Endothelial cell (in vitro differentiated cells): ENCODE measurements around the gene PDLIM3. TPM values are rescaled to one million over a fixed set of nuclear protein-coding genes. Genes with fewer than 3 reads are reported as not detected.
"Not testable (repeated sequence)": the region's sequence is repeated elsewhere in the genome, so short reads cannot be mapped to it uniquely, and the experiment has no call there.

Experiments used
- DNase-seq: peaks from one replicate; pipeline ENCODE4 v3.0.0; 2021; ENCODE audit warnings: low spot score
- H3K27ac Mint-ChIP-seq: one replicate; pipeline ENCODE4 v1.8.0; 2021; ENCODE audit warnings: mixed read lengths, inconsistent platforms; ENCODE audit not compliant: unreplicated experiment
- H3K27me3 Mint-ChIP-seq: one replicate; pipeline ENCODE4 v1.8.0; 2021; ENCODE audit warnings: mild to moderate bottlenecking, moderate library complexity, mixed read lengths, inconsistent platforms; ENCODE audit not compliant: unreplicated experiment
- H3K36me3 Mint-ChIP-seq: one replicate; pipeline ENCODE4 v1.8.0; 2021; ENCODE audit warnings: mild to moderate bottlenecking, low read depth, mixed read lengths, inconsistent platforms; ENCODE audit not compliant: unreplicated experiment
- H3K4me1 Mint-ChIP-seq: one replicate; pipeline ENCODE4 v1.8.0; 2021; ENCODE audit warnings: mild to moderate bottlenecking, mixed read lengths, inconsistent platforms; ENCODE audit not compliant: unreplicated experiment
- H3K4me3 Mint-ChIP-seq: one replicate; pipeline ENCODE4 v1.8.0; 2021; ENCODE audit warnings: mild to moderate bottlenecking, mixed read lengths, inconsistent platforms; ENCODE audit not compliant: unreplicated experiment
- H3K9me3 Mint-ChIP-seq: one replicate; pipeline ENCODE4 v1.8.0; 2021; ENCODE audit warnings: mixed read lengths, inconsistent platforms; ENCODE audit not compliant: unreplicated experiment
- total RNA-seq: library from RNA; stranded (reverse); fragmentation: NEBNext Ultra II Directional; extraction: Animal tissue kit (Norgen Biotek cat#: 25700); gene quantifications from one replicate; pipeline ENCODE4 v1.2.1, GENCODE V29; 2021; ENCODE audit not compliant: unreplicated experiment
- TF ChIP-seq, protein P1 (sequence below): fragments of 200-600 bp; sonication (generic); IDR thresholded peaks from one replicate; pipeline ENCODE4 v1.5.0; 2021; ENCODE audit warnings: antibody characterized with exemption; ENCODE audit not compliant: unreplicated experiment

Gene PDLIM3
- total RNA-seq, 1 donor from 2014 or later = 0.67 TPM

DNA sequence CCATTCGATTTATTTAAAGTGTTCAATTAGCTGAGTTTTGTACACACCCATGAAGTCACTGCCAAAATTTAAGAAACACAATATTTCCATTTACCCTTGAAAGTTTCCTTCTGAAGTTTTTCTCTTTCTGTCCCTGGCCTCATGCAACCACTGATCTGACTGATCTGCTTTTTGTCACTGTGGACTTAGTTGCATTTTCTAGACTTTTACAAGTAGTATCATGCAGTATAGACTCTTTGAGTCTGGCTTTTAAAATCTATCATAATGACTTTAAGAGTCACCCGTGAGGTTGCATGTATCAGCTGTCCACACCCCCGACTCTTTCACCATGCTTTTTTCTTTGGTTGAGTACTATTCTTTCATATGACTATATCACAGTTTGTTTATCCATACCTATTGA is 29.0 kb upstream of the PDLIM3 start:
- Mint-ChIP-seq H3K9me3 (no peaks in the 10 kb centered on the region), H3K27ac (no peak overlapping the region), H3K4me3 (no peak overlapping the region), H3K27me3 (peaks cover 3% of the 10 kb centered on the region), H3K36me3 (peaks cover 3% of the 10 kb centered on the region), H3K4me1 (peaks cover under 1% of the 10 kb centered on the region)
- TF ChIP-seq, protein P1, sequence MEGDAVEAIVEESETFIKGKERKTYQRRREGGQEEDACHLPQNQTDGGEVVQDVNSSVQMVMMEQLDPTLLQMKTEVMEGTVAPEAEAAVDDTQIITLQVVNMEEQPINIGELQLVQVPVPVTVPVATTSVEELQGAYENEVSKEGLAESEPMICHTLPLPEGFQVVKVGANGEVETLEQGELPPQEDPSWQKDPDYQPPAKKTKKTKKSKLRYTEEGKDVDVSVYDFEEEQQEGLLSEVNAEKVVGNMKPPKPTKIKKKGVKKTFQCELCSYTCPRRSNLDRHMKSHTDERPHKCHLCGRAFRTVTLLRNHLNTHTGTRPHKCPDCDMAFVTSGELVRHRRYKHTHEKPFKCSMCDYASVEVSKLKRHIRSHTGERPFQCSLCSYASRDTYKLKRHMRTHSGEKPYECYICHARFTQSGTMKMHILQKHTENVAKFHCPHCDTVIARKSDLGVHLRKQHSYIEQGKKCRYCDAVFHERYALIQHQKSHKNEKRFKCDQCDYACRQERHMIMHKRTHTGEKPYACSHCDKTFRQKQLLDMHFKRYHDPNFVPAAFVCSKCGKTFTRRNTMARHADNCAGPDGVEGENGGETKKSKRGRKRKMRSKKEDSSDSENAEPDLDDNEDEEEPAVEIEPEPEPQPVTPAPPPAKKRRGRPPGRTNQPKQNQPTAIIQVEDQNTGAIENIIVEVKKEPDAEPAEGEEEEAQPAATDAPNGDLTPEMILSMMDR = no peak
- DNase-seq = no peak

DNA sequence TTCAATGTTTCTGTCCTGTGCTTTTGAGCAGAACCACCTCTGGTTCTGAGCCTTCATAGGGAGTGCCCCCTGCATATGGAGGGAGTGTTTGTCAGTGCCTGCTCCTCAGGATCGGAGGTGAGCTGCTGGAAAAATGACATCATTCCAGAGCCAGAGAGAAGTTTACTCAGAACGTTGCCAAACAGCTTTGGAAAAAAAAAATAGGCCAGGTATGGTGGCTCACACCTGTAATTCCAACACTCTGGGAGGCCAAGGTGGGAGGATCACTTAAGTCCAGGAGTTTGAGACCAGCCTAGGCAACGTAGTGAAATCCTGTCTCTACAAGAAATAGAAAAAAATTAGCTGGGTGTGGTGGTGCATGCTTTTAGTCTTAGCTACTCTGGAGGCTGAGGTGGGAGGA is 27.2 kb upstream of the PDLIM3 start:
- Mint-ChIP-seq H3K4me3 (no peak overlapping the region), H3K9me3 (no peaks in the 10 kb centered on the region), H3K27me3 (peaks cover 3% of the 10 kb centered on the region), H3K36me3 (peaks cover 8% of the 10 kb centered on the region), H3K4me1 (peaks cover 6% of the 10 kb centered on the region), H3K27ac (no peak overlapping the region)
- DNase-seq = no peak
- TF ChIP-seq, protein P1 = no peak

DNA sequence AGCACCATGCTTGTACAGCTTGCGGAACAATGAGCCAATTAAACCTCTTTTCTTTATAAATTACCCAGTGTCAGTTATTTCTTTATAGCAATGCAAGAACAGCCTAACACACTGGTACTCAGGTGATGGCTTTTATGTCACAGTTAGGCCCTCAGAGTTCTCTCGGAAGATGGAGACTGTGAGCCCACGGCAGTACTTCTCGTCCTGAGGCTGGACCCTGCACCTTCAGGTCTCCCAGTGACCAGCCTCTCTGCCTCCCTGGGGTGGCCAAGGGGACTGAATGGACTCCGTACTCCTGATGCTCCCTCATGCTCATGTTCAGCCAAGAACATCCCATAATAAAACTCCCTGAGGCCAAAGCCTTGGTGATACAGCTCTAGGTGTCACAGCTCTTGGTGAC is 25.0 kb upstream of the PDLIM3 start:
- Mint-ChIP-seq H3K4me1 (peaks cover 6% of the 10 kb centered on the region), H3K9me3 (no peaks in the 10 kb centered on the region), H3K27ac (no peak overlapping the region), H3K27me3 (no peaks in the 10 kb centered on the region), H3K36me3 (peaks cover 5% of the 10 kb centered on the region), H3K4me3 (no peak overlapping the region)
- TF ChIP-seq, protein P1 = no peak
- DNase-seq = no peak

DNA sequence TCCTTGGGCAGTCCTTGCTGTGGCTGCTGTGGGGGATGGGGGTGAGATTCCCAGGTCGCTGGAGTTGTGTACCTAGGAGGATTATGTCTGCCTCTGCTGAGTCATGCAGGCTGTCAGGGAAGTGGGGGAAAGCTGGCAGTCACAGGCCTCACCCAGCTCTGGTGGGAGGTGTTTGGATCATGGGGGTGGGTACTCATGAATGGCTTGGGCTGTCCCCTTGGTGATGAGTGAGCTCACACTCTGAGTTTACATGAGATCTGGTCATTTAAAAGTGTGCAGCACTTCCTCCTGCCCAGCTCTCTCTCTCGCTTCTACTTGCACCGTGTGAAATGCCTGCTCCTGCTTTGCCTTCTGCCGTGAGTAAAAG is 24.6 kb upstream of the PDLIM3 start:
- Mint-ChIP-seq H3K9me3 (no peaks in the 10 kb centered on the region), H3K36me3 (peaks cover 5% of the 10 kb centered on the region), H3K4me3 (no peak overlapping the region), H3K27ac (no peak overlapping the region), H3K27me3 (no peaks in the 10 kb centered on the region), H3K4me1 (peaks cover 6% of the 10 kb centered on the region)
- TF ChIP-seq, protein P1 = no peak
- no peak for DNase-seq

DNA sequence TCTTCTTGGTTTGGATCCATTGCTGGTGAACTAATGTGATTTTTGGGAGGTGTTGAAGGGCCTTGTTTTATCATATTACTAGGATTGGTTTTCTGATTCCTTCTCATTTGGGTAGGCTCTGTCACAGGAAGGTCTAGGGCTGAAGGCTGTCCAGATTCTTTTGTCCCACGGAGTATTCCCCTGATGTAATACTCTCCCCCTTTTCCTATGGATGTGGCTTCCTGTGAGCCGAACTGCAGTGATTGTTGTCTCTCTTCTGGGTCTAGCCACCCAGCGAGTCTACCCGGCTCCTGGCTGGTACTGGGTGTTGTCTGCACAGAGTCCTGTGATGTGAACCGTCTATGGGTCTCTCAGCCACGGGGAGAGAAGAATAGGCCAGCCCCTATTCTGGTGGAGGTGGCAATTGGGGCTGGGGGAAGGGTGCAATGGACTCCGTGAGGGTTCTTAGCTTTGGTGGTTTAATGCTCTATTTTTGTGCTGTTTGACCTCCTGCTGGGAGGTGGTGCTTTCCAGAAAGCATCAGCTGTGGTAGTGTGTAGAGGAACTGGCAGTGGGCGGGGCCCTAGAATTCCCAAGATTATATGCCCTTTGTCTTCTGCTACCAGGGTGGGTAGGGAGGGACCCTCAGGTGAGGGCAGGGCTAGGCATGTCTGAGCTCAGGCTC is 24.1 kb upstream of the PDLIM3 start:
- H3K36me3 Mint-ChIP-seq, H3K9me3 Mint-ChIP-seq, H3K4me3 Mint-ChIP-seq, H3K4me1 Mint-ChIP-seq, H3K27ac Mint-ChIP-seq, H3K27me3 Mint-ChIP-seq, DNase-seq: not testable (repeated sequence)
